A673 (cell line): ENCODE measurements around the gene PRDM16.

ENCODE experiments used
- CTCF ChIP-seq: fragments of 300-800, 200-600 bp; sonication (generic); conservative IDR thresholded peaks from 2 replicates; pipeline ENCODE4 v1.5.1; 2017; ENCODE audit warnings: low read depth, mild to moderate bottlenecking, antibody characterized with exemption, low read length, moderate library complexity, mixed read lengths
- EZH2 ChIP-seq: fragments of 200-600 bp; sonication (generic); IDR thresholded peaks from 2 replicates; pipeline ENCODE4 v1.6.1; 2017; ENCODE audit warnings: borderline replicate concordance, low read depth, mild to moderate bottlenecking, mixed read lengths, antibody characterized with exemption, low read length; ENCODE audit not compliant: poor library complexity, severe bottlenecking

- TF ChIP-seq CTCF (no peak), EZH2 (no peak)
These were observed 412.0 kb downstream of the PRDM16 start for GRCh38 chr1:3481046-3481445.
